ENCODE results near the gene HDAC4. TPM values are rescaled to one million over a fixed set of nuclear protein-coding genes. Genes with fewer than 3 reads are reported as not detected.

The HDAC4 gene
- total and polyA plus RNA-seq, 2 donors (not counting 1 experiment from before 2014, with no cell fraction given) = 13.5 to 46.0 TPM

GRCh38 chr2:239042551-239043320 is 358.1 kb downstream of the HDAC4 start:
- no peak overlapping the region for H3K4me2 ChIP-seq (replicated peaks; ENCODE audit: low read depth, low read length, poor library complexity, severe bottlenecking)
- no peak overlapping the region for H3K27ac ChIP-seq (ENCODE audit: low read length in 2 of 2)
- H2AFZ ChIP-seq (ENCODE audit: insufficient read depth, low read depth, low read length, poor library complexity, severe bottlenecking) = no peak overlapping the region
- POLR2A ChIA-PET = no interaction called here
- H3K4me3 ChIP-seq (ENCODE audit: control extremely low read depth in 1 of 5, extremely low read depth in 1 of 5, insufficient read depth in 1 of 5, low read depth in 2 of 5, low read length in 4 of 5) = no peak overlapping the region
- H3K27me3 Mint-ChIP-seq = peaks cover 7% of the 10 kb centered on the region
- ATAC-seq (ENCODE audit: low read depth) = no peak
- no peaks in the 10 kb centered on the region for H3K4me1 ChIP-seq (ENCODE audit: control insufficient read depth in 2 of 2, insufficient read depth in 2 of 2, low read length in 2 of 2)
- WGBS (ENCODE audit: insufficient coverage) = 74% methylated on average over 13 of the region's 18 CpGs
- intact Hi-C loops (cut with micrococcal nuclease) = no loop called here
- no peak overlapping the region for H3K27ac Mint-ChIP-seq
- H3K9me3 Mint-ChIP-seq (ENCODE audit: insufficient read depth) = no peaks in the 10 kb centered on the region
- no peaks in the 10 kb centered on the region for H3K9me3 ChIP-seq (ENCODE audit: control extremely low read depth in 1 of 3, control insufficient read depth in 2 of 3, insufficient read depth in 1 of 3, low read length in 2 of 3)
- no peaks in the 10 kb centered on the region for H3K36me3 ChIP-seq (replicated peaks in 1 of 2; ENCODE audit: control extremely low read depth in 1 of 2, control insufficient read depth in 1 of 2, extremely low read depth in 1 of 2, insufficient read depth in 2 of 2, low read length in 1 of 2)
- no peaks in the 10 kb centered on the region for H4K20me1 ChIP-seq (ENCODE audit: control insufficient read depth, insufficient read depth, low read length, poor library complexity, severe bottlenecking)
- no peaks in the 10 kb centered on the region for H3K27me3 ChIP-seq (replicated peaks in 1 of 4; ENCODE audit: control extremely low read depth in 1 of 4, control insufficient read depth in 3 of 4, insufficient read depth in 4 of 4, low read length in 3 of 4)
- H3K4me3 Mint-ChIP-seq = no peak overlapping the region
- DNase-seq = no peak
- H3K9ac ChIP-seq (ENCODE audit: low read length) = no peak overlapping the region
- no peaks in the 10 kb centered on the region for H3K79me2 ChIP-seq (ENCODE audit: control insufficient read depth, insufficient read depth, low read length)
- H3K4me1 Mint-ChIP-seq = no peaks in the 10 kb centered on the region
- CTCF ChIA-PET = interaction anchor here (1.1 kb wide), 1 partner anchor 8 kb away, joined by 3 read pairs; no protein-coding TSS in a partner anchor
- TF ChIP-seq, protein P1, sequence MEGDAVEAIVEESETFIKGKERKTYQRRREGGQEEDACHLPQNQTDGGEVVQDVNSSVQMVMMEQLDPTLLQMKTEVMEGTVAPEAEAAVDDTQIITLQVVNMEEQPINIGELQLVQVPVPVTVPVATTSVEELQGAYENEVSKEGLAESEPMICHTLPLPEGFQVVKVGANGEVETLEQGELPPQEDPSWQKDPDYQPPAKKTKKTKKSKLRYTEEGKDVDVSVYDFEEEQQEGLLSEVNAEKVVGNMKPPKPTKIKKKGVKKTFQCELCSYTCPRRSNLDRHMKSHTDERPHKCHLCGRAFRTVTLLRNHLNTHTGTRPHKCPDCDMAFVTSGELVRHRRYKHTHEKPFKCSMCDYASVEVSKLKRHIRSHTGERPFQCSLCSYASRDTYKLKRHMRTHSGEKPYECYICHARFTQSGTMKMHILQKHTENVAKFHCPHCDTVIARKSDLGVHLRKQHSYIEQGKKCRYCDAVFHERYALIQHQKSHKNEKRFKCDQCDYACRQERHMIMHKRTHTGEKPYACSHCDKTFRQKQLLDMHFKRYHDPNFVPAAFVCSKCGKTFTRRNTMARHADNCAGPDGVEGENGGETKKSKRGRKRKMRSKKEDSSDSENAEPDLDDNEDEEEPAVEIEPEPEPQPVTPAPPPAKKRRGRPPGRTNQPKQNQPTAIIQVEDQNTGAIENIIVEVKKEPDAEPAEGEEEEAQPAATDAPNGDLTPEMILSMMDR (IDR thresholded peaks at IDR 0.05) = no peak
- no peak for TF ChIP-seq EZH2 (IDR thresholded peaks at IDR 0.05; ENCODE audit: borderline replicate concordance, insufficient read depth, low read depth, low read length, poor library complexity, severe bottlenecking)

- intact Hi-C loops (cut with micrococcal nuclease) = no loop called here
- Mint-ChIP-seq H3K4me3 (no peak overlapping the region), H3K27ac (no peak overlapping the region), H3K4me1 (no peaks in the 10 kb centered on the region), H3K27me3 (peaks cover 9% of the 10 kb centered on the region), H3K9me3 (ENCODE audit: insufficient read depth) (no peaks in the 10 kb centered on the region)
- POLR2A ChIA-PET = no interaction called here
- Histone ChIP-seq H3K79me2 (ENCODE audit: control insufficient read depth, insufficient read depth, low read length) (no peaks in the 10 kb centered on the region), H3K4me3 (ENCODE audit: control extremely low read depth in 1 of 5, extremely low read depth in 1 of 5, insufficient read depth in 1 of 5, low read depth in 2 of 5, low read length in 4 of 5) (no peak overlapping the region), H3K9me3 (ENCODE audit: control extremely low read depth in 1 of 3, control insufficient read depth in 2 of 3, insufficient read depth in 1 of 3, low read length in 2 of 3) (no peaks in the 10 kb centered on the region), H3K36me3 (replicated peaks in 1 of 2; ENCODE audit: control extremely low read depth in 1 of 2, control insufficient read depth in 1 of 2, extremely low read depth in 1 of 2, insufficient read depth in 2 of 2, low read length in 1 of 2) (no peaks in the 10 kb centered on the region), H4K20me1 (ENCODE audit: control insufficient read depth, insufficient read depth, low read length, poor library complexity, severe bottlenecking) (no peaks in the 10 kb centered on the region), H2AFZ (ENCODE audit: insufficient read depth, low read depth, low read length, poor library complexity, severe bottlenecking) (no peak overlapping the region), H3K4me1 (ENCODE audit: control insufficient read depth in 2 of 2, insufficient read depth in 2 of 2, low read length in 2 of 2) (no peaks in the 10 kb centered on the region), H3K27ac (ENCODE audit: low read length in 2 of 2) (no peak overlapping the region), H3K4me2 (replicated peaks; ENCODE audit: low read depth, low read length, poor library complexity, severe bottlenecking) (no peak overlapping the region), H3K27me3 (replicated peaks in 1 of 4; ENCODE audit: control extremely low read depth in 1 of 4, control insufficient read depth in 3 of 4, insufficient read depth in 4 of 4, low read length in 3 of 4) (no peaks in the 10 kb centered on the region), H3K9ac (ENCODE audit: low read length) (no peak overlapping the region)
- CTCF ChIA-PET = no interaction called here
- ATAC-seq (ENCODE audit: low read depth) (no peak), DNase-seq (no peak)
- no peak for TF ChIP-seq EZH2 (IDR thresholded peaks at IDR 0.05; ENCODE audit: borderline replicate concordance, insufficient read depth, low read depth, low read length, poor library complexity, severe bottlenecking)
- TF ChIP-seq, protein P1 (IDR thresholded peaks at IDR 0.05) = no peak
- 91% methylated on average over 6 of the region's 10 CpGs for WGBS (ENCODE audit: insufficient coverage)
Measured at GRCh38 chr2:239042046-239042445, 358.8 kb downstream of the HDAC4 start.
